HepG2 (cell line): ENCODE measurements around the gene ADAMTS18. TPM values are rescaled to one million over a fixed set of nuclear protein-coding genes. Genes with fewer than 3 reads are reported as not detected.
"Not testable (repeated sequence)": the region's sequence is repeated elsewhere in the genome, so short reads cannot be mapped to it uniquely, and the experiment has no call there.

Experiments
- ATAC-seq: fragments of 200-7000 bp; cut with Tn5 transposase; 3 replicates; pipeline ENCODE4 v1.9.1; 2020; ENCODE audit warnings: mild to moderate bottlenecking, moderate library complexity
- BruUV-seq: library from RNA; stranded (reverse); fragments of 400-500 nt; replicated peaks from 2 replicates; lab custom pipeline; 2021; lab: Mats Ljungman, UMichigan
- CTCF ChIA-PET: fragments of 300-600 bp; formaldehyde crosslinking; extraction: SDS; loops from one replicate; lab custom pipeline; 2021; ENCODE audit warnings: low total read pairs, inconsistent platforms, low intra/inter-chr PET ratio; lab: Yijun Ruan, JAX
- POLR2A ChIA-PET: fragments of 350-600 bp; sonication (Branson Sonifier 250); formaldehyde crosslinking; loops from one replicate; lab custom pipeline; 2020; ENCODE audit warnings: antibody characterized with exemption, inconsistent platforms; lab: Yijun Ruan, JAX
- DNase-seq: peaks from one replicate; pipeline ENCODE4 v3.0.0-alpha.2; 2015; ENCODE audit warnings: low spot score
- FAIRE-seq: peaks from 3 replicates; lab custom pipeline; 2011; peaks lifted over from hg19 to GRCh38; lab: Jason Lieb, UNC
- H2AFZ ChIP-seq: one replicate; pipeline ENCODE4 v1.6.1; 2011; ENCODE audit warnings: low read length, inconsistent platforms
- H3K27ac ChIP-seq: fragments of 300-600 bp; 3 replicates; pipeline ENCODE4 v1.8.0; 2011; ENCODE audit warnings: mixed run types, mild to moderate bottlenecking, mixed read lengths, low read length, inconsistent platforms; ENCODE audit not compliant: insufficient read depth; ENCODE audit errors: extremely low read length
- H3K27me3 ChIP-seq, 2 experiments: fragments of 200-600 bp in 1 of 2; 2 replicates in 1 of 2; 3 replicates in 1 of 2; pipeline versions ENCODE4 v1.6.0 to v1.8.0; 2011; ENCODE audit warnings: low read length in 2 of 2, mild to moderate bottlenecking in 2 of 2, moderate library complexity in 2 of 2, inconsistent platforms in 1 of 2; ENCODE audit not compliant: insufficient read depth in 2 of 2, control insufficient read depth in 1 of 2
- H3K36me3 ChIP-seq, 2 experiments: fragments of 200-600 bp in 1 of 2; replicated peaks in 1 of 2; 2 replicates in 1 of 2; 3 replicates in 1 of 2; pipeline versions ENCODE4 v1.5.1 to v1.8.0; 2011; ENCODE audit warnings: low read length in 2 of 2, inconsistent platforms in 1 of 2; ENCODE audit not compliant: insufficient read depth in 2 of 2, control insufficient read depth in 1 of 2
- H3K4me1 ChIP-seq: 2 replicates; pipeline ENCODE4 v1.5.1; 2012; ENCODE audit warnings: low read length, inconsistent platforms; ENCODE audit not compliant: insufficient read depth
- H3K4me2 ChIP-seq: 2 replicates; pipeline ENCODE4 v1.6.0; 2011; ENCODE audit warnings: low read depth, low read length, inconsistent platforms
- H3K4me3 ChIP-seq, 3 experiments: fragments of 200-600 bp in 1 of 3; sonication (generic), shearing (Covaris generic) in 1 of 3; replicated peaks in 1 of 3; 2 replicates each; pipeline ENCODE4 v1.5.1; 2011 to 2016; ENCODE audit warnings: low read length in 3 of 3, inconsistent platforms in 2 of 3, low read depth in 2 of 3, mild to moderate bottlenecking in 2 of 3, control low read depth in 1 of 3, mixed read lengths in 1 of 3; ENCODE audit not compliant: insufficient read depth in 1 of 3
- H3K79me2 ChIP-seq: one replicate; pipeline ENCODE4 v1.6.1; 2011; ENCODE audit warnings: low read length, inconsistent platforms; ENCODE audit not compliant: insufficient read depth
- H3K9ac ChIP-seq: 2 replicates; pipeline ENCODE4 v1.6.0; 2011; ENCODE audit warnings: mild to moderate bottlenecking, low read depth, low read length, inconsistent platforms; ENCODE audit not compliant: insufficient read depth
- H3K9me3 ChIP-seq: 2 replicates; pipeline ENCODE4 v1.5.1; 2012; ENCODE audit warnings: mild to moderate bottlenecking, low read length
- H4K20me1 ChIP-seq: 2 replicates; pipeline ENCODE4 v1.6.0; 2011; ENCODE audit warnings: inconsistent platforms, mild to moderate bottlenecking, low read length, moderate library complexity; ENCODE audit not compliant: insufficient read depth
- ADNP ChIP-seq: sonication (generic); formaldehyde crosslinking; IDR thresholded peaks from 2 replicates; pipeline ENCODE4 v1.4.0; 2020; ENCODE audit warnings: missing genetic modification reagents
- ASH2L ChIP-seq: fragments of 300-600, 200-600 bp; sonication (generic); IDR thresholded peaks from 2 replicates; pipeline ENCODE4 v1.7.0; 2017; ENCODE audit warnings: low read depth, mild to moderate bottlenecking, moderate library complexity, mixed read lengths, low read length; ENCODE audit not compliant: insufficient read length
- FOXA3 ChIP-seq: IDR thresholded peaks from 2 replicates; pipeline ENCODE4 v1.6.1; 2016; ENCODE audit warnings: missing genetic modification reagents, missing compliant biosample characterization
- GATA4 ChIP-seq: sonication (generic); IDR thresholded peaks from 2 replicates; pipeline ENCODE4 v1.6.1; 2016; ENCODE audit warnings: antibody characterized with exemption, low read depth, borderline replicate concordance
- IKZF1 ChIP-seq: fragments of 450-650 bp; IDR thresholded peaks from 2 replicates; pipeline ENCODE4 v1.7.1; 2016
- NKX3-1 ChIP-seq: sonication (generic); formaldehyde crosslinking; IDR thresholded peaks from 2 replicates; pipeline ENCODE4 v1.5.0; 2020; ENCODE audit warnings: missing genetic modification reagents
- STAT5B ChIP-seq: sonication (generic); formaldehyde crosslinking; IDR thresholded peaks from 2 replicates; pipeline ENCODE4 v1.4.0; 2020; ENCODE audit warnings: missing genetic modification reagents
- TCF7L2 ChIP-seq: IDR thresholded peaks from 2 replicates; pipeline ENCODE4 v1.6.1; 2011; ENCODE audit warnings: mild to moderate bottlenecking, low read depth, low read length, moderate library complexity
- TEAD2 ChIP-seq: sonication (generic); formaldehyde crosslinking; IDR thresholded peaks from 2 replicates; pipeline ENCODE4 v1.9.0; 2021; ENCODE audit warnings: missing genetic modification reagents
- WIZ ChIP-seq: sonication (generic); formaldehyde crosslinking; IDR thresholded peaks from 2 replicates; pipeline ENCODE4 v1.5.1; 2020; ENCODE audit warnings: mild to moderate bottlenecking, missing genetic modification reagents
- ZNF235 ChIP-seq: sonication (generic); formaldehyde crosslinking; IDR thresholded peaks from 2 replicates; pipeline ENCODE4 v1.8.1; 2023; ENCODE audit warnings: mild to moderate bottlenecking, missing genetic modification reagents, borderline replicate concordance
- ZNF556 ChIP-seq: sonication (generic); formaldehyde crosslinking; IDR thresholded peaks from 2 replicates; pipeline ENCODE4 v1.4.0; 2020; ENCODE audit warnings: mild to moderate bottlenecking, missing genetic modification reagents, borderline replicate concordance
- ZNF563 ChIP-seq: sonication (generic); formaldehyde crosslinking; IDR thresholded peaks from 2 replicates; pipeline ENCODE4 v1.8.0; 2022; ENCODE audit warnings: mild to moderate bottlenecking, moderate library complexity, missing genetic modification reagents
- ZNF761 ChIP-seq: sonication (generic); formaldehyde crosslinking; conservative IDR thresholded peaks from 2 replicates; pipeline ENCODE4 v1.4.0; 2020; ENCODE audit warnings: mild to moderate bottlenecking, missing genetic modification reagents
- ZNF839 ChIP-seq: sonication (generic); formaldehyde crosslinking; IDR thresholded peaks from 2 replicates; pipeline ENCODE4 v1.4.0; 2020; ENCODE audit warnings: missing genetic modification reagents, mild to moderate bottlenecking, borderline replicate concordance
- ZSCAN25 ChIP-seq: sonication (generic); formaldehyde crosslinking; IDR thresholded peaks from 2 replicates; pipeline ENCODE4 v1.8.0; 2022; ENCODE audit warnings: mild to moderate bottlenecking, missing genetic modification reagents
- WGBS: methylation state at CpG from one replicate; pipeline ENCODE4 v1.1.6; 2017; ENCODE audit warnings: low lambda C conversion rate; 5-methylcytosine and 5-hydroxymethylcytosine counted together
- in situ Hi-C: cut with HindIII; loops from 2 replicates; pipeline ENCODE4 v1.10.0; 2017; ENCODE audit warnings: low pct_unique_long_range_greater_than_20kb; ENCODE audit not compliant: extremely low pct_ligation_motif_present
- intact Hi-C: fragments of 100-400 bp; cut with micrococcal nuclease; formaldehyde crosslinking; loops from one replicate; pipeline ENCODE4 v1.10.0; 2022; ENCODE audit not compliant: unreplicated experiment
- polyA plus RNA-seq, 8 experiments: library from polyadenylated mRNA; depleted of rRNA in 3 of 8; stranded (reverse) in 7 of 8; unstranded in 1 of 8; fragments of >200 nt; fragmentation: Illumina TruSeq in 4 of 8; extraction: Trizol in 4 of 8; gene quantifications; 2 replicates each; pipeline versions ENCODE4 v1.2.1 to v1.2.3, GENCODE V29; 2011 to 2016; ENCODE audit warnings: low read depth in 4 of 8, missing spikeins in 1 of 8, mixed read lengths in 1 of 8; ENCODE audit not compliant: insufficient read depth in 1 of 8
- total RNA-seq, 5 experiments: library from RNA; depleted of rRNA; stranded (reverse); fragments of >200 nt; fragmentation: Illumina TruSeq; extraction: Trizol; gene quantifications; 2 replicates each; pipeline ENCODE4 v1.2.3, GENCODE V29; 2016; ENCODE audit warnings: low read depth in 1 of 5
- TF ChIP-seq, protein P1 (sequence below): sonication (generic); formaldehyde crosslinking; IDR thresholded peaks from 2 replicates; pipeline ENCODE4 v1.4.0; 2020; ENCODE audit warnings: missing genetic modification reagents
- TF ChIP-seq, protein P2 (sequence below): sonication (generic); formaldehyde crosslinking; IDR thresholded peaks from 2 replicates; pipeline ENCODE4 v1.4.0; 2020; ENCODE audit warnings: mild to moderate bottlenecking, missing genetic modification reagents

Gene ADAMTS18
- total and polyA plus RNA-seq, 2 of the 13 experiments (the other 11 are each of a cell fraction or from before 2014, with no cell fraction given): 0.01 TPM; not detected in 1

DNA sequence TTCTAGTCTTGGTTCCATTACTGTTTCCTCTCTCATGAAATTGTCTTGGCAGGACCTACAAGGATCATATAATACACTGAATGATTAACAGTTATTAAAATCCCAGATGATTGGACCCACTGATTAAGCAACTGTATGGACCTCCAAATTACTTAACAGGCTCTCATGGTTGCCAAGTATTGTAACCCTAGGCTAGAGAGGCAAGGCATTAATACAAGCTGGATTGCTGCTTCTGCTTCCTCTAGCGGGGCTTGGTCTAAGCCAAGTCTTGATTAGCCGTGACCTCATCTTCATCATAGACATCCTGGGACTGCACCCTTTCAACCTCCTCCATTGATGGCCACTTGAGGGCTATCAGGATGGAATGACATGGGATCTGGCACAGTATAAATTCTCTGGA is 188.7 kb downstream of the ADAMTS18 start (continued):
- no peak for TF ChIP-seq GATA4

DNA sequence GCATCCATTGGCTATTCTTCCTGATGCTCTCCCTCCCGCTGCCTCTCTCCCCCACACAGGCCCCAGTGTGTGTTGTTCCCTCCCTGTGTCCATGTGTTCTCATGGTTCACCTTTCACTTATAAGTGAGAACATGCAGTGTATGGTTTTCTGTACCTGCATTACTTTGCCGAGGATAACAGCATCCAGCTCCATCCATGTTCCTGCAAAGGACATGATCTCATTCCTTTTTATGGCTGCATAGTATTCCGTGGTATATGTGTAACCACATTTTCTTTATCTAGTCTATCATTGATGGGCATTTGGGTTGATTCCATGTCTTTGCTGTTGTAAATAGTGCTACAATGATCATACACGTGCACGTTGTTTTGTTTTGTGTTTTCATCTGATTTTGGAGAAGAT is 192.4 kb downstream of the ADAMTS18 start:
- CTCF ChIA-PET: interaction anchor here (2.0 kb wide), 1 partner anchor 342 kb away, joined by 9 read pairs; no protein-coding TSS in a partner anchor
- H3K27ac ChIP-seq, H3K4me2 ChIP-seq, DNase-seq, H2AFZ ChIP-seq, intact Hi-C loops, FAIRE-seq, POLR2A ChIA-PET, H3K4me3 ChIP-seq, H3K79me2 ChIP-seq, H3K4me1 ChIP-seq, H3K9ac ChIP-seq, ATAC-seq, H3K9me3 ChIP-seq, H3K36me3 ChIP-seq, H4K20me1 ChIP-seq, BruUV-seq: not testable (repeated sequence)
- H3K27me3 ChIP-seq: peaks cover 0 to 17% of the 10 kb centered on the region in 2 experiments
- WGBS: 3% methylated on average over 5 of the region's 5 CpGs
- in situ Hi-C loops: loop anchor here (25.0 kb wide), 1 partner anchor 720 kb away; no protein-coding TSS in a partner anchor

DNA sequence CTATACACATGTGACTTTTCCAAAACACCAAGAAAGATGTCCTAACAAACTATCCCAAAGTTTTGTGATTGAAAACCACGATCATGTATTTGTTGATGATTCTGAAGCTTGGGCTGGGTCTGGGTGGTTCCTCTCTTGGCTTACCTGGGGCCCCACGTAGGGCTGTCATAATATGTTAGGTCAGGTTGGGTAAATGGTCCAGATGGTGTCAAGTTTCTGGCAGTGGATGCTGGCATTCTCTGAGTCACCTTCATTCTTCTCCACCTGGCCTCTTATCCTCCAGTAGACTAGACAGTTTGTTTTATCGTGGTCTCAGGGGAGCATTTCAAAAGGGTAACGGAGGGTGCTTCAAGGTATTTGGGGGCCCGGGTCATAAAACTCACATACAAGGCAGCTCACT is 196.2 kb downstream of the ADAMTS18 start:
- Histone ChIP-seq H3K27ac (no peak overlapping the region), H3K4me3 (no peak overlapping the region), H3K79me2 (no peaks in the 10 kb centered on the region), H3K9me3 (no peaks in the 10 kb centered on the region), H2AFZ (no peak overlapping the region), H3K4me2 (no peak overlapping the region), H4K20me1 (no peaks in the 10 kb centered on the region), H3K9ac (no peak overlapping the region), H3K36me3 (no peaks in the 10 kb centered on the region), H3K4me1 (no peaks in the 10 kb centered on the region), H3K27me3 (peaks cover 0 to 38% of the 10 kb centered on the region in 2 experiments)
- DNase-seq (no peak), ATAC-seq (no peak), FAIRE-seq (no peak)
- ChIA-PET POLR2A (no interaction called here), CTCF (interaction anchor here (5.5 kb wide), 1 partner anchor 345 kb away, joined by 354 read pairs; no protein-coding TSS in a partner anchor)
- 0% methylated on average over 5 of the region's 5 CpGs for WGBS
- intact Hi-C loops (loop anchor here (5.0 to 10.0 kb wide), 2 partner anchors 766 to 859 kb away; partner anchors contain the start of gene WWOX), in situ Hi-C loops (loop anchor here (5.0 to 25.0 kb wide), 2 partner anchors 349 to 724 kb away; no protein-coding TSS in a partner anchor)
- no TSS peak for BruUV-seq
- no peak for TF ChIP-seq ZSCAN25
- TF ChIP-seq ZNF556 (CRISPR knock-in tag): no peak
- TF ChIP-seq, protein P1, sequence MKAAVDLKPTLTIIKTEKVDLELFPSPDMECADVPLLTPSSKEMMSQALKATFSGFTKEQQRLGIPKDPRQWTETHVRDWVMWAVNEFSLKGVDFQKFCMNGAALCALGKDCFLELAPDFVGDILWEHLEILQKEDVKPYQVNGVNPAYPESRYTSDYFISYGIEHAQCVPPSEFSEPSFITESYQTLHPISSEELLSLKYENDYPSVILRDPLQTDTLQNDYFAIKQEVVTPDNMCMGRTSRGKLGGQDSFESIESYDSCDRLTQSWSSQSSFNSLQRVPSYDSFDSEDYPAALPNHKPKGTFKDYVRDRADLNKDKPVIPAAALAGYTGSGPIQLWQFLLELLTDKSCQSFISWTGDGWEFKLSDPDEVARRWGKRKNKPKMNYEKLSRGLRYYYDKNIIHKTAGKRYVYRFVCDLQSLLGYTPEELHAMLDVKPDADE (CRISPR knock-in tag): no peak
- no peak for TF ChIP-seq ZNF761 (CRISPR knock-in tag)
- TF ChIP-seq ZNF839 (CRISPR knock-in tag): no peak
- no peak for TF ChIP-seq FOXA3 (CRISPR knock-in tag)
- TF ChIP-seq TEAD2 (CRISPR knock-in tag): no peak
- no peak for TF ChIP-seq WIZ
- no peak for TF ChIP-seq STAT5B (CRISPR knock-in tag)
- TF ChIP-seq TCF7L2: no peak
- no peak for TF ChIP-seq ASH2L
- no peak for TF ChIP-seq IKZF1
- TF ChIP-seq ZNF563 (CRISPR knock-in tag): no peak
- TF ChIP-seq, protein P2, sequence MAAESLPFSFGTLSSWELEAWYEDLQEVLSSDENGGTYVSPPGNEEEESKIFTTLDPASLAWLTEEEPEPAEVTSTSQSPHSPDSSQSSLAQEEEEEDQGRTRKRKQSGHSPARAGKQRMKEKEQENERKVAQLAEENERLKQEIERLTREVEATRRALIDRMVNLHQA (CRISPR knock-in tag): no peak
- TF ChIP-seq ADNP (CRISPR knock-in tag): no peak
- no peak for TF ChIP-seq ZNF235 (CRISPR knock-in tag)
- TF ChIP-seq NKX3-1 (CRISPR knock-in tag): no peak
